HepG2 (cell line): ENCODE results near the gene IMPDH1. TPM values are rescaled to one million over a fixed set of nuclear protein-coding genes. Genes with fewer than 3 reads are reported as not detected.
A peak's percentile ranks its signal among the peaks of the same experiment; 100 is the strongest.

Source experiments
- ARNT ChIP-seq: fragments of 450-650 bp; IDR thresholded peaks from 2 replicates; pipeline ENCODE4 v1.6.1; 2017
- BHLHE40 ChIP-seq: IDR thresholded peaks from 2 replicates; pipeline ENCODE4 v1.6.1; 2011; ENCODE audit warnings: low read length, improper control_type of control experiment
- CBFB ChIP-seq: sonication (generic); formaldehyde crosslinking; IDR thresholded peaks from 2 replicates; pipeline ENCODE4 v1.4.0; 2020; ENCODE audit warnings: missing genetic modification reagents
- HDAC1 ChIP-seq: sonication (generic); formaldehyde crosslinking; IDR thresholded peaks from 2 replicates; pipeline ENCODE4 v1.5.1; 2020; ENCODE audit warnings: mild to moderate bottlenecking, missing genetic modification reagents
- HMG20A ChIP-seq: IDR thresholded peaks from 2 replicates; pipeline ENCODE4 v1.6.1; 2016; ENCODE audit warnings: borderline replicate concordance
- JDP2 ChIP-seq: sonication (generic); formaldehyde crosslinking; IDR thresholded peaks from 2 replicates; pipeline ENCODE4 v1.8.1; 2022; ENCODE audit warnings: missing genetic modification reagents, borderline replicate concordance
- JUND ChIP-seq: sonication (generic); formaldehyde crosslinking; IDR thresholded peaks from 2 replicates; pipeline ENCODE4 v1.8.0; 2022; ENCODE audit warnings: mild to moderate bottlenecking, missing genetic modification reagents
- KDM3A ChIP-seq: IDR thresholded peaks from 2 replicates; pipeline ENCODE4 v1.6.1; 2018; ENCODE audit warnings: low read depth, missing compliant biosample characterization
- NCOR1 ChIP-seq: fragments of 200-600 bp; sonication (generic); IDR thresholded peaks from 2 replicates; pipeline ENCODE4 v1.7.0; 2017; ENCODE audit warnings: antibody characterized with exemption, low read length, borderline replicate concordance
- RARA ChIP-seq: IDR thresholded peaks from 2 replicates; pipeline ENCODE4 v1.6.1; 2016; ENCODE audit warnings: missing genetic modification reagents, missing compliant biosample characterization
- RBM22 ChIP-seq: fragments of 200-400 bp; formaldehyde crosslinking; optimal IDR thresholded peaks from 2 replicates; pipeline ENCODE3; 2017; ENCODE audit warnings: mild to moderate bottlenecking, low read length, moderate library complexity
- RCOR2 ChIP-seq: IDR thresholded peaks from 2 replicates; pipeline ENCODE4 v1.6.1; 2016; ENCODE audit warnings: missing biosample characterization, missing genetic modification reagents
- RXRB ChIP-seq: IDR thresholded peaks from 2 replicates; pipeline ENCODE4 v1.6.1; 2016; ENCODE audit warnings: borderline replicate concordance, missing genetic modification reagents, missing compliant biosample characterization
- SAP130 ChIP-seq: IDR thresholded peaks from 2 replicates; pipeline ENCODE4 v1.6.1; 2016; ENCODE audit warnings: low read depth
- SMARCC2 ChIP-seq: fragments of 450-650 bp; IDR thresholded peaks from 2 replicates; pipeline ENCODE4 v1.6.1; 2017; ENCODE audit warnings: antibody characterized with exemption, mild to moderate bottlenecking
- TOE1 ChIP-seq: sonication (generic); formaldehyde crosslinking; IDR thresholded peaks from 2 replicates; pipeline ENCODE4 v1.4.0; 2020; ENCODE audit warnings: mild to moderate bottlenecking, missing genetic modification reagents
- XRCC5 ChIP-seq: fragments of 200-400 bp; formaldehyde crosslinking; optimal IDR thresholded peaks from 2 replicates; pipeline ENCODE3; 2017; ENCODE audit warnings: mild to moderate bottlenecking, low read length
- ZC3H13 ChIP-seq: sonication (generic); formaldehyde crosslinking; IDR thresholded peaks from 2 replicates; pipeline ENCODE4 v1.8.1; 2023; ENCODE audit warnings: mild to moderate bottlenecking, missing genetic modification reagents, moderate library complexity
- ZNF17 ChIP-seq: sonication (generic); formaldehyde crosslinking; IDR thresholded peaks from 2 replicates; pipeline ENCODE4 v1.5.0; 2020; ENCODE audit warnings: mild to moderate bottlenecking, missing genetic modification reagents
- ZNF180 ChIP-seq: sonication (generic); formaldehyde crosslinking; IDR thresholded peaks from 2 replicates; pipeline ENCODE4 v1.4.0; 2020; ENCODE audit warnings: low read depth, missing genetic modification reagents, borderline replicate concordance
- ZNF335 ChIP-seq: sonication (generic); formaldehyde crosslinking; IDR thresholded peaks from 2 replicates; pipeline ENCODE4 v1.4.0; 2020; ENCODE audit warnings: missing genetic modification reagents
- ZNF33A ChIP-seq: sonication (generic); formaldehyde crosslinking; IDR thresholded peaks from 2 replicates; pipeline ENCODE4 v1.5.1; 2020; ENCODE audit warnings: missing genetic modification reagents, mild to moderate bottlenecking, moderate library complexity, borderline replicate concordance
- ZNF33B ChIP-seq: sonication (generic); formaldehyde crosslinking; IDR thresholded peaks from 2 replicates; pipeline ENCODE4 v1.5.1; 2020; ENCODE audit warnings: mild to moderate bottlenecking, missing genetic modification reagents
- ZNF446 ChIP-seq: sonication (generic); formaldehyde crosslinking; IDR thresholded peaks from 2 replicates; pipeline ENCODE4 v1.5.0; 2020; ENCODE audit warnings: mild to moderate bottlenecking, missing genetic modification reagents
- ZNF451 ChIP-seq: sonication (generic); formaldehyde crosslinking; IDR thresholded peaks from 2 replicates; pipeline ENCODE4 v1.5.0; 2020; ENCODE audit warnings: mild to moderate bottlenecking, missing genetic modification reagents
- ZNF879 ChIP-seq: sonication (generic); formaldehyde crosslinking; IDR thresholded peaks from 2 replicates; pipeline ENCODE4 v1.8.1; 2023; ENCODE audit warnings: missing genetic modification reagents
- polyA plus RNA-seq, 8 experiments: library from polyadenylated mRNA; depleted of rRNA in 3 of 8; stranded (reverse) in 7 of 8; unstranded in 1 of 8; fragments of >200 nt; fragmentation: Illumina TruSeq in 4 of 8; extraction: Trizol in 4 of 8; gene quantifications; 2 replicates each; pipeline versions ENCODE4 v1.2.1 to v1.2.3, GENCODE V29; 2011 to 2016; ENCODE audit warnings: low read depth in 4 of 8, missing spikeins in 1 of 8, mixed read lengths in 1 of 8; ENCODE audit not compliant: insufficient read depth in 1 of 8
- total RNA-seq, 5 experiments: library from RNA; depleted of rRNA; stranded (reverse); fragments of >200 nt; fragmentation: Illumina TruSeq; extraction: Trizol; gene quantifications; 2 replicates each; pipeline ENCODE4 v1.2.3, GENCODE V29; 2016; ENCODE audit warnings: low read depth in 1 of 5
- TF ChIP-seq, protein P1 (sequence below): sonication (generic); formaldehyde crosslinking; IDR thresholded peaks from 2 replicates; pipeline ENCODE4 v1.4.0; 2020; ENCODE audit warnings: missing genetic modification reagents
- TF ChIP-seq, protein P2 (sequence below): IDR thresholded peaks from 2 replicates; pipeline ENCODE4 v1.6.1; 2016; ENCODE audit warnings: missing compliant biosample characterization, missing genetic modification reagents, borderline replicate concordance

The IMPDH1 gene
- total and polyA plus RNA-seq, 2 of the 13 experiments (the other 11 are each of a cell fraction or from before 2014, with no cell fraction given): 22.8 to 34.0 TPM

DNA sequence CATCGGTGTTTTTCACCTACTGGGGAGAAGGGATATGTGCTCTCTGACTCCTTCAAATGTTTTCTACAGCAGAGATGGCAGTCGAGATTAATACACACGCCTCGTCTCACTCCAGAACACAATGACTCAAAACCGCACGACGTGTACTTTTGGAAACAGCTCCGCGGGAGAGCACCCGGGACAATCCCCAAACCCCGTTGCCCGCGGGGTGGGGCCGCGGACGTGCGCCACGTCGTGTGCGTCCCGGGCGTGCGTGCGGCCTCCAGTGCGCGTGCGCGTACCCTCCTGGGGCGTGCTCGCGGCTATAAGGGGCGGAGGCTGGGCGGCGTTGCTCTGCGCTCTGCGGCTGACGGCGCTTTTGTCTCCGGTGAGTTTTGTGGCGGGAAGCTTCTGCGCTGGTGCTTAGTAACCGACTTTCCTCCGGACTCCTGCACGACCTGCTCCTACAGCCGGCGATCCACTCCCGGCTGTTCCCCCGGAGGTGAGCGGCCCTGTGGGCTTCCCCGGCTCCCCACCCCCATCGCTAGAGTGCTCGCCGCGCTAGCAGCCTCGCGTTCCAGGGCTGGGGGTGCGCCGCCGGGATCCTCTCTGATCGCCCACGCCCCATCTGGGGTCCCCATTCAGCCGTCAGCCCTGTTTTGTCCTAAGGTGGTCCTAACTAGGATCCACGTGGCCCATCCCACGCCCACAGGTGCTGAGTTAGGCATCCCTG lies 45.9 kb upstream of the IMPDH1 start, which contains the start of gene HILPDA (continued):
- TF ChIP-seq, protein P1, sequence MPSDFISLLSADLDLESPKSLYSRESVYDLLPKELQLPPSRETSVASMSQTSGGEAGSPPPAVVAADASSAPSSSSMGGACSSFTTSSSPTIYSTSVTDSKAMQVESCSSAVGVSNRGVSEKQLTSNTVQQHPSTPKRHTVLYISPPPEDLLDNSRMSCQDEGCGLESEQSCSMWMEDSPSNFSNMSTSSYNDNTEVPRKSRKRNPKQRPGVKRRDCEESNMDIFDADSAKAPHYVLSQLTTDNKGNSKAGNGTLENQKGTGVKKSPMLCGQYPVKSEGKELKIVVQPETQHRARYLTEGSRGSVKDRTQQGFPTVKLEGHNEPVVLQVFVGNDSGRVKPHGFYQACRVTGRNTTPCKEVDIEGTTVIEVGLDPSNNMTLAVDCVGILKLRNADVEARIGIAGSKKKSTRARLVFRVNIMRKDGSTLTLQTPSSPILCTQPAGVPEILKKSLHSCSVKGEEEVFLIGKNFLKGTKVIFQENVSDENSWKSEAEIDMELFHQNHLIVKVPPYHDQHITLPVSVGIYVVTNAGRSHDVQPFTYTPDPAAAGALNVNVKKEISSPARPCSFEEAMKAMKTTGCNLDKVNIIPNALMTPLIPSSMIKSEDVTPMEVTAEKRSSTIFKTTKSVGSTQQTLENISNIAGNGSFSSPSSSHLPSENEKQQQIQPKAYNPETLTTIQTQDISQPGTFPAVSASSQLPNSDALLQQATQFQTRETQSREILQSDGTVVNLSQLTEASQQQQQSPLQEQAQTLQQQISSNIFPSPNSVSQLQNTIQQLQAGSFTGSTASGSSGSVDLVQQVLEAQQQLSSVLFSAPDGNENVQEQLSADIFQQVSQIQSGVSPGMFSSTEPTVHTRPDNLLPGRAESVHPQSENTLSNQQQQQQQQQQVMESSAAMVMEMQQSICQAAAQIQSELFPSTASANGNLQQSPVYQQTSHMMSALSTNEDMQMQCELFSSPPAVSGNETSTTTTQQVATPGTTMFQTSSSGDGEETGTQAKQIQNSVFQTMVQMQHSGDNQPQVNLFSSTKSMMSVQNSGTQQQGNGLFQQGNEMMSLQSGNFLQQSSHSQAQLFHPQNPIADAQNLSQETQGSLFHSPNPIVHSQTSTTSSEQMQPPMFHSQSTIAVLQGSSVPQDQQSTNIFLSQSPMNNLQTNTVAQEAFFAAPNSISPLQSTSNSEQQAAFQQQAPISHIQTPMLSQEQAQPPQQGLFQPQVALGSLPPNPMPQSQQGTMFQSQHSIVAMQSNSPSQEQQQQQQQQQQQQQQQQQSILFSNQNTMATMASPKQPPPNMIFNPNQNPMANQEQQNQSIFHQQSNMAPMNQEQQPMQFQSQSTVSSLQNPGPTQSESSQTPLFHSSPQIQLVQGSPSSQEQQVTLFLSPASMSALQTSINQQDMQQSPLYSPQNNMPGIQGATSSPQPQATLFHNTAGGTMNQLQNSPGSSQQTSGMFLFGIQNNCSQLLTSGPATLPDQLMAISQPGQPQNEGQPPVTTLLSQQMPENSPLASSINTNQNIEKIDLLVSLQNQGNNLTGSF (CRISPR knock-in tag): no peak
- TF ChIP-seq ZC3H13 (CRISPR knock-in tag) (peak; percentile 43), RARA (CRISPR knock-in tag) (peak; percentile 33; the same call in 1 of the 2 replicates), ZNF451 (CRISPR knock-in tag) (peak; percentile 89), ZNF17 (CRISPR knock-in tag) (no peak), BHLHE40 (peak; percentile 34; the same call in 1 of the 2 replicates), HMG20A (CRISPR knock-in tag) (no peak; the same call in 1 of the 2 replicates), ARNT (no peak), SMARCC2 (no peak), CBFB (CRISPR knock-in tag) (0 out of 2 replicates have a peak, but pooled peaks have one; percentile 57), NCOR1 (no peak), ZNF180 (no peak), RCOR2 (CRISPR knock-in tag) (no peak), KDM3A (CRISPR knock-in tag) (peak; percentile 65; the same call in 1 of the 2 replicates), RXRB (CRISPR knock-in tag) (peak; percentile 57), XRCC5 (no peak), ZNF879 (no peak), ZNF33A (CRISPR knock-in tag) (0 out of 2 replicates have a peak, but pooled peaks have one; percentile 81), SAP130 (CRISPR knock-in tag) (peak; percentile 90), ZNF33B (peak; percentile 83; the same call in 1 of the 2 replicates), JUND (CRISPR knock-in tag) (no peak), JDP2 (no peak), RBM22 (no peak), ZNF335 (no peak; the same call in 1 of the 2 replicates), ZNF446 (CRISPR knock-in tag) (0 out of 2 replicates have a peak, but pooled peaks have one; percentile 64), HDAC1 (CRISPR knock-in tag) (peak; percentile 76), TOE1 (CRISPR knock-in tag) (no peak; the same call in 1 of the 2 replicates)
- TF ChIP-seq, protein P2, sequence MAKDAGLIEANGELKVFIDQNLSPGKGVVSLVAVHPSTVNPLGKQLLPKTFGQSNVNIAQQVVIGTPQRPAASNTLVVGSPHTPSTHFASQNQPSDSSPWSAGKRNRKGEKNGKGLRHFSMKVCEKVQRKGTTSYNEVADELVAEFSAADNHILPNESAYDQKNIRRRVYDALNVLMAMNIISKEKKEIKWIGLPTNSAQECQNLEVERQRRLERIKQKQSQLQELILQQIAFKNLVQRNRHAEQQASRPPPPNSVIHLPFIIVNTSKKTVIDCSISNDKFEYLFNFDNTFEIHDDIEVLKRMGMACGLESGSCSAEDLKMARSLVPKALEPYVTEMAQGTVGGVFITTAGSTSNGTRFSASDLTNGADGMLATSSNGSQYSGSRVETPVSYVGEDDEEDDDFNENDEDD (CRISPR knock-in tag): peak; percentile 57; the same call in 1 of the 2 replicates
